ENCODE measurements around the gene STC2. TPM values are rescaled to one million over a fixed set of nuclear protein-coding genes. Genes with fewer than 3 reads are reported as not detected.

STC2 gene
- total RNA-seq, 2 experiments from 2014 or later: 40.9 to 45.9 TPM

- TF ChIP-seq, protein P1, sequence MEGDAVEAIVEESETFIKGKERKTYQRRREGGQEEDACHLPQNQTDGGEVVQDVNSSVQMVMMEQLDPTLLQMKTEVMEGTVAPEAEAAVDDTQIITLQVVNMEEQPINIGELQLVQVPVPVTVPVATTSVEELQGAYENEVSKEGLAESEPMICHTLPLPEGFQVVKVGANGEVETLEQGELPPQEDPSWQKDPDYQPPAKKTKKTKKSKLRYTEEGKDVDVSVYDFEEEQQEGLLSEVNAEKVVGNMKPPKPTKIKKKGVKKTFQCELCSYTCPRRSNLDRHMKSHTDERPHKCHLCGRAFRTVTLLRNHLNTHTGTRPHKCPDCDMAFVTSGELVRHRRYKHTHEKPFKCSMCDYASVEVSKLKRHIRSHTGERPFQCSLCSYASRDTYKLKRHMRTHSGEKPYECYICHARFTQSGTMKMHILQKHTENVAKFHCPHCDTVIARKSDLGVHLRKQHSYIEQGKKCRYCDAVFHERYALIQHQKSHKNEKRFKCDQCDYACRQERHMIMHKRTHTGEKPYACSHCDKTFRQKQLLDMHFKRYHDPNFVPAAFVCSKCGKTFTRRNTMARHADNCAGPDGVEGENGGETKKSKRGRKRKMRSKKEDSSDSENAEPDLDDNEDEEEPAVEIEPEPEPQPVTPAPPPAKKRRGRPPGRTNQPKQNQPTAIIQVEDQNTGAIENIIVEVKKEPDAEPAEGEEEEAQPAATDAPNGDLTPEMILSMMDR (IDR thresholded peaks at IDR 0.05): no peak
- H3K27ac Mint-ChIP-seq: no peak overlapping the region
- H3K4me3 Mint-ChIP-seq: no peak overlapping the region
- H3K4me1 Mint-ChIP-seq (ENCODE audit: low read depth): peaks cover 2% of the 10 kb centered on the region
- no peaks in the 10 kb centered on the region for H3K9me3 Mint-ChIP-seq
- DNase-seq (no peak), ATAC-seq (no peak)
- POLR2A ChIA-PET: no interaction called here
- H3K36me3 Mint-ChIP-seq (ENCODE audit: low read depth): no peaks in the 10 kb centered on the region
- H3K27me3 Mint-ChIP-seq: peaks cover 35% of the 10 kb centered on the region
- CTCF ChIA-PET: interaction anchor here (0.7 to 1.1 kb wide), 2 partner anchors 53 to 294 kb away, joined by 3 to 5 read pairs; no protein-coding TSS in a partner anchor
- intact Hi-C loops (cut with micrococcal nuclease): no loop called here
Measured at GRCh38 chr5:173279166-173279565, 49.0 kb downstream of the STC2 start.

DNA sequence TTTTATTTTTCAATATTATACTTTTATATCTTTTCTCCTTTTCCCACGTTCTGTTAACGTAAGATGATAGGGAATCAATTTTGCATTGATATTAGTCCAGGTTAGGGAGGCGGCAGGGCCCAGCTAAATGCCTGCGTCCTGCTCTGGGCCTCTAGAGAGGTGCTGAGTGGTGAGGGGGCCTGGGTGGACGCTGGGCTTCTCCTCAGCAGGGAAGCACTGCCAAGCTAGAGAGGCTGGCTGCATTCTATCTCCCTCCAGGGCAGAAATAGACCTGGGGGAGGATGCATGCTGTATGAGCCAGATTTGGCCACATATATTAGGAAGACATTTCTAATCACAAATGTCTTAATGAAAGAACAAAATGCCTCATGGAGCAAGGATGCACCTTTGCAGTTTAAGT, 49.6 kb downstream of the STC2 start:
- H3K4me3 Mint-ChIP-seq: no peak overlapping the region
- TF ChIP-seq, protein P1 (IDR thresholded peaks at IDR 0.05): no peak
- no peak overlapping the region for H3K27ac Mint-ChIP-seq
- ChIA-PET CTCF (interaction anchor here (0.7 to 1.1 kb wide), 2 partner anchors 53 to 295 kb away, joined by 3 to 5 read pairs; no protein-coding TSS in a partner anchor), POLR2A (no interaction called here)
- H3K9me3 Mint-ChIP-seq: no peaks in the 10 kb centered on the region
- ATAC-seq (no peak), DNase-seq (no peak)
- H3K27me3 Mint-ChIP-seq: peaks cover 34% of the 10 kb centered on the region
- intact Hi-C loops (cut with micrococcal nuclease): no loop called here
- no peaks in the 10 kb centered on the region for H3K36me3 Mint-ChIP-seq (ENCODE audit: low read depth)
- H3K4me1 Mint-ChIP-seq (ENCODE audit: low read depth): peaks cover 2% of the 10 kb centered on the region

- no peaks in the 10 kb centered on the region for H3K9me3 Mint-ChIP-seq
- H3K27me3 Mint-ChIP-seq: peaks cover 30% of the 10 kb centered on the region
- TF ChIP-seq, protein P1 (IDR thresholded peaks at IDR 0.05): no peak
- H3K4me1 Mint-ChIP-seq (ENCODE audit: low read depth): no peaks in the 10 kb centered on the region
- no peak overlapping the region for H3K27ac Mint-ChIP-seq
- ChIA-PET POLR2A (no interaction called here), CTCF (no interaction called here)
- intact Hi-C loops (cut with micrococcal nuclease): no loop called here
- ATAC-seq (no peak), DNase-seq (no peak)
- no peak overlapping the region for H3K4me3 Mint-ChIP-seq
- no peaks in the 10 kb centered on the region for H3K36me3 Mint-ChIP-seq (ENCODE audit: low read depth)
Measured at GRCh38 chr5:173278172-173278571, 50.0 kb downstream of the STC2 start.

- Mint-ChIP-seq H3K4me3 (no peak overlapping the region), H3K36me3 (ENCODE audit: low read depth) (no peaks in the 10 kb centered on the region), H3K4me1 (ENCODE audit: low read depth) (no peaks in the 10 kb centered on the region), H3K27me3 (peaks cover 19% of the 10 kb centered on the region), H3K9me3 (no peaks in the 10 kb centered on the region), H3K27ac (no peak overlapping the region)
- ChIA-PET POLR2A (no interaction called here), CTCF (interaction anchor here (1.1 kb wide), 1 partner anchor 11 kb away, joined by 3 read pairs; no protein-coding TSS in a partner anchor)
- DNase-seq: no peak
- intact Hi-C loops (cut with micrococcal nuclease): no loop called here
- TF ChIP-seq, protein P1 (IDR thresholded peaks at IDR 0.05): no peak
- ATAC-seq: no peak
Measured at GRCh38 chr5:173274771-173275170, 53.4 kb downstream of the STC2 start.

DNA sequence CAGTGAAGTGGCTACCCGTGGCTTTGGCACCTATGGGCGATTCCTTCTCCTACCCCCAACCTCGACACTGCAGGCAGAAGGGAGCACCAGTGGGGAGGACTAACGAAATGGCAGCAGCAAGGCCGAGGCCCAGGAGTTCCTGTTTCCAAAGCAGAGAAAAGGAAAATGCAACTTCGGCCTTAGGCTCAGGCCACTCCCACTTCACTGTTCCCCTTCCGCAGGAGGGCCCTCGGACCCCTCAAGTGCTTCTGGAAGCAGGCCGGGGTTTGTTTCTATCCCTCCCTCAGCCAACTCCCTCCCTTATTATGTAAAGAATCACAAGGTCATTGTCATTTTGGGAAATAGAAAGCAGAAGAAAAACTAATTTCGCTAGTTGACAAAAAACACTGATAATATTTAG, 56.8 kb downstream of the STC2 start:
- POLR2A ChIA-PET: no interaction called here
- Mint-ChIP-seq H3K36me3 (ENCODE audit: low read depth) (no peaks in the 10 kb centered on the region), H3K4me3 (no peak overlapping the region), H3K4me1 (ENCODE audit: low read depth) (no peaks in the 10 kb centered on the region), H3K9me3 (no peaks in the 10 kb centered on the region), H3K27me3 (peaks cover 22% of the 10 kb centered on the region), H3K27ac (no peak overlapping the region)
- CTCF ChIA-PET: interaction anchor here (0.6 kb wide), 1 partner anchor 46 kb away, joined by 3 read pairs; no protein-coding TSS in a partner anchor
- ATAC-seq (no peak), DNase-seq (no peak)
- intact Hi-C loops (cut with micrococcal nuclease): no loop called here
- TF ChIP-seq, protein P1 (IDR thresholded peaks at IDR 0.05): no peak

Data from activated CD8-positive, alpha-beta T cell treated with anti-CD3 and anti-CD28 coated beads for 36 hours (primary cell).